ENCODE measurements around the gene FHIT.

The FHIT gene

GRCh38 chr3:59832702-59833101 is 1418.5 kb downstream of the FHIT start:
- Mint-ChIP-seq H3K27me3 (ENCODE audit: low read depth) (no peaks in the 10 kb centered on the region), H3K27ac (no peak overlapping the region)

GRCh38 chr3:59832241-59832640 is 1419.0 kb downstream of the FHIT start:
- TF ChIP-seq CTCF (IDR thresholded peaks at IDR 0.05; ENCODE audit: unreplicated experiment in 3 of 3) = no peak
- H3K4me3 Mint-ChIP-seq = no peak overlapping the region
- no peaks in the 10 kb centered on the region for H3K36me3 Mint-ChIP-seq (ENCODE audit: low read depth)
- H3K4me1 Mint-ChIP-seq = peaks cover 51% of the 10 kb centered on the region
- no peaks in the 10 kb centered on the region for H3K27me3 Mint-ChIP-seq (ENCODE audit: low read depth)
- no peak overlapping the region for H3K27ac Mint-ChIP-seq
- peaks cover 7% of the 10 kb centered on the region for H3K9me3 Mint-ChIP-seq

More at GRCh38 chr3:59832702-59833101, 1418.5 kb downstream of the FHIT start:
- no peak for TF ChIP-seq CTCF (IDR thresholded peaks at IDR 0.05; ENCODE audit: unreplicated experiment in 3 of 3)
- Mint-ChIP-seq H3K4me3 (no peak overlapping the region), H3K36me3 (ENCODE audit: low read depth) (no peaks in the 10 kb centered on the region), H3K4me1 (peaks cover 52% of the 10 kb centered on the region), H3K9me3 (peaks cover 7% of the 10 kb centered on the region)

- no peak for TF ChIP-seq CTCF (IDR thresholded peaks at IDR 0.05; ENCODE audit: unreplicated experiment in 3 of 3)
- peaks cover 49% of the 10 kb centered on the region for H3K4me1 Mint-ChIP-seq
- H3K27ac Mint-ChIP-seq = peak overlapping the region in 1 of 3 experiments; percentile 60
- no peaks in the 10 kb centered on the region for H3K36me3 Mint-ChIP-seq (ENCODE audit: low read depth)
- H3K9me3 Mint-ChIP-seq = peaks cover 7% of the 10 kb centered on the region
- no peak overlapping the region for H3K4me3 Mint-ChIP-seq
- H3K27me3 Mint-ChIP-seq (ENCODE audit: low read depth) = no peaks in the 10 kb centered on the region
Observed at GRCh38 chr3:59831394-59831793, 1419.9 kb downstream of the FHIT start.

GRCh38 chr3:59829527-59829926 is 1421.7 kb downstream of the FHIT start:
- no peaks in the 10 kb centered on the region for H3K36me3 Mint-ChIP-seq (ENCODE audit: low read depth)

GRCh38 chr3:59824876-59825275 is 1426.4 kb downstream of the FHIT start:
- Mint-ChIP-seq H3K27me3 (ENCODE audit: low read depth) (no peaks in the 10 kb centered on the region), H3K4me3 (no peak overlapping the region), H3K36me3 (ENCODE audit: low read depth) (no peaks in the 10 kb centered on the region), H3K9me3 (peaks cover 17% of the 10 kb centered on the region), H3K27ac (peak overlapping the region in 2 of 3 experiments; percentile 23 to 57), H3K4me1 (peaks cover 41% of the 10 kb centered on the region)
- TF ChIP-seq CTCF (IDR thresholded peaks at IDR 0.05; ENCODE audit: unreplicated experiment in 3 of 3) = no peak

More at GRCh38 chr3:59829527-59829926, 1421.7 kb downstream of the FHIT start:
- peaks cover 48% of the 10 kb centered on the region for H3K4me1 Mint-ChIP-seq
- H3K4me3 Mint-ChIP-seq = no peak overlapping the region
- no peak for TF ChIP-seq CTCF (IDR thresholded peaks at IDR 0.05; ENCODE audit: unreplicated experiment in 3 of 3)
- peaks cover 3% of the 10 kb centered on the region for H3K9me3 Mint-ChIP-seq
- peak overlapping the region in 2 of 3 experiments; percentile 20 to 60 for H3K27ac Mint-ChIP-seq
- no peaks in the 10 kb centered on the region for H3K27me3 Mint-ChIP-seq (ENCODE audit: low read depth)

- peaks cover 62% of the 10 kb centered on the region for H3K4me1 Mint-ChIP-seq
- no peak overlapping the region for H3K4me3 Mint-ChIP-seq
- no peak overlapping the region for H3K27ac Mint-ChIP-seq
- H3K36me3 Mint-ChIP-seq (ENCODE audit: low read depth) = no peaks in the 10 kb centered on the region
- peaks cover 17% of the 10 kb centered on the region for H3K9me3 Mint-ChIP-seq
- no peak for TF ChIP-seq CTCF (IDR thresholded peaks at IDR 0.05; ENCODE audit: unreplicated experiment in 3 of 3)
- no peaks in the 10 kb centered on the region for H3K27me3 Mint-ChIP-seq (ENCODE audit: low read depth)
Observed at GRCh38 chr3:59821274-59821673, 1430.0 kb downstream of the FHIT start.

Data from nephron (organoid).